HG03066 (cell line): Measurements from ENCODE around the gene FANCD2OS.
"Not testable (repeated sequence)": the region's sequence is repeated elsewhere in the genome, so short reads cannot be mapped to it uniquely, and the experiment has no call there.

Source experiments
- ATAC-seq: cut with Tn5 transposase; IDR thresholded peaks from one replicate; pipeline ENCODE4 v1.9.1; 2021; ENCODE audit warnings: low read depth; ENCODE audit not compliant: unreplicated experiment

The FANCD2OS gene

GRCh38 chr3:10099041-10099440 lies 9.0 kb downstream of the FANCD2OS start:
- ATAC-seq: no peak

GRCh38 chr3:10093678-10094077 lies 14.4 kb downstream of the FANCD2OS start:
- ATAC-seq: no peak

GRCh38 chr3:10091387-10091786 lies 16.7 kb downstream of the FANCD2OS start:
- ATAC-seq: not testable (repeated sequence)

- ATAC-seq: not testable (repeated sequence)
These were observed 17.3 kb downstream of the FANCD2OS start for GRCh38 chr3:10090774-10091173.

DNA sequence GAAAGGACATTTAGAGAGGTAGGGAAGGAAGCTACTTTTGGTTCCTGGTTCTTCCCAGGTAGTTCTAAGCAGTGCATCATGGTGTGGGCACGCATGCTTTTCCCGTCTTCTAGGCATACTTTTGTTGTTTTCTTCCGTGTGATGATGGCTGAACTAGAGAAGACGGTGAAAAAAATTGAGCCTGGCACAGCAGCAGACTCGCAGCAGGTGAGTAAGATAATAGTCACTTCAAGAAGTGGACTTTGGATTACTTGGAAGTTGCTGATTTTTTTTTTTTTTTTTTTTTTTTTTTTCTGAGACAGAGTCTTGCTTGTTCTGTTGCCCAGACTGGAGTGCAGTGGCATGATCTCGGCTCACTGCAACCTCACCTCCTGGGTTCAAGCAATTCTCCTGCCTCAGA lies 17.9 kb downstream of the FANCD2OS start:
- no peak for ATAC-seq

DNA sequence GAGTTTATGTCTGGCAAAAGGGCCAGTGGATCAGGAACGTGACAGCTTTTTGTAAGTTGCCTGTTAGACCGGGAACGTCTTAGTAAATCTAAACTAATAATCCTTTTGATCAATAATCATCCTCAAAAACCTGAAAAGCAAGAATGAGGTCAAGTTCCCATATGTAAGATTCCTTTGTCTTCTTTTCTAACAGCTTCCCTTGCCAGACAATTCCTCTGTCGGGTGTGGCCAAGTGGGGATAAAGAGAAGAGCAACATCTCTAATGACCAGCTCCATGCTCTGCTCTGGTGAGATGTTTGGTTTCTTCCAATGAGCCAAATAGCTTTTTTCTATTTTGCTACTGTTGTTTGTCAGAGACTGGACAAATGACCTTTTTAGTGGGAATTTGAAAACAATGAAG lies 19.8 kb downstream of the FANCD2OS start:
- no peak for ATAC-seq

DNA sequence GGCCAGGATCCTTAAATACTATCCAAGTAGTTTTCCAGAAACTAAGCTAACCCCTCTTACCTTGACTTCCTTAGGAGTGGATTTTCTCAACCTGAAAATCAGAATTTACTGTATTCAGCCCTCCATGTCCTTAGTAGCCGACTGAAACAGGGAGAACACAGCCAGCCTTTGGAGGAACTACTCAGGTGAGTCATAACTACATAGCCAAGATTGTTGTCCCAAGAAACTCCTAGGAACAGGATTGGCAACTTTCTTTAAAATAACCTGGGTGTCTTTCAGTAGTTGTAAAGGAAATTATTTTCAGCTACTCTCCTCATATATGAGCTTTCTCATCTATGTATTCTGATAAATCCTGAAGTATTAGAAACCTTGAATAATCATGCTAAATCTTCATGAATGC lies 22.3 kb downstream of the FANCD2OS start:
- ATAC-seq: no peak

DNA sequence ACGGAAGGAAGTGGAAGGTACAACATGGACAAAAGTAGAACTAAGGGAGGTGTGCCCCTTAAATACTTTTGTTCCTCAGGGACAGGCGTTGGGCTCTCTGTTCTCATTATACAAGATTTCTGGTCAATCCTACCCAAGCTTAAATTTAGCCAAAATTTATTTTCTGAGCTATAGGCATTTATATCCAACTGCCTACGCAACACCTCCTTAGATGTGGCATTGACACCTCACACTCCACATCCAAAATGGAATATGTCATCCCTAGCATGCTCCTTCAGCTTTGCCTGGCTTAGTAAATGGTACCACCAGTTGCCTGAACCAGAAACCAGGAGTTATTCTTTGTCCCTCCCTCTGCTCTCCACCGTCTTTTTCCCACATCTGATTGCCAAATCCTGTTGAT lies 26.2 kb downstream of the FANCD2OS start:
- ATAC-seq: no peak

DNA sequence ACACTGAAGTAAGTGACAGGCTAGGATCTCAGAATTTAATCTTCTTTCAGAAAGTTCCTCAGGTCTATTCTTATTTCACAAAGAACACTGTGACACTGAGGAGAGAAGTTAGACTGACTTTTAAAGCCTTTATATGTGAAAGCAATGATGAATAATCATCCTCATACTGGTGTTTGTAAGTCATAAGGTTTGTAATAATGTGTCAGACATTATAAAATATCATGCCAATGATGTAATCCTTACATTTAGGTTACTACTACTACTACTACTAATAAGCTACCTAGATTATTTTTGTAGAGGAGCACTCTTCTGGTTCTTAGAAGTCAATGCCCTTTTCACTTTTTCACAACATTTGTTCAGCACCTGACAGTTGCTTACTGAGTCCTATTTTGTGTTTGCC lies 33.4 kb downstream of the FANCD2OS start:
- ATAC-seq: no peak

DNA sequence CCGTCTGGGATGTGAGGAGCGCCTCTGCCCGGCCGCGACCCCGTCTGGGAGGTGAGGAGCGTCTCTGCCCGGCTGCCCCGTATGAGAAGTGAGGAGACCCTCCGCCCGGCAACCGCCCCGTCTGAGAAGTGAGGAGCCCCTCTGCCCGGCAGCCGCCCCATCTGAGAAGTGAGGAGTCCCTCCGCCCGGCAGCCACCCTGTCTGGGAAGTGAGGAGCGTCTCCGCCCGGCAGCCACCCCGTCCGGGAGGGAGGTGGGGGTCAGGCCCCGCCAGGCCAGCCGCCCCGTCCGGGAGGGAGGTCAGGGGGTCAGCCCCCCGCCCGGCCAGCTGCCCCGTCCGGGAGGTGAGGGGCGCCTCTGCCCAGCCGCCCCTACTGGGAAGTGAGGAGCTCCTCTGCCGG lies 38.0 kb downstream of the FANCD2OS start:
- ATAC-seq: not testable (repeated sequence)

GRCh38 chr3:10055097-10055496 lies 53.0 kb downstream of the FANCD2OS start:
- no peak for ATAC-seq
